Upper lobe of left lung (tissue), 6 donors: ENCODE data around the gene PAK4. TPM values are rescaled to one million over a fixed set of nuclear protein-coding genes. Genes with fewer than 3 reads are reported as not detected.

ENCODE experiments used
- ATAC-seq, 2 donors: fragments of 200-7000 bp; cut with Tn5 transposase; one replicate each; pipeline ENCODE4 v1.9.1; 2022; ENCODE audit warnings: mild to moderate bottlenecking in 2 of 2, moderate library complexity in 2 of 2; ENCODE audit not compliant: low FRiP score in 2 of 2
- DNase-seq, 2 donors: peaks; one replicate each; pipeline ENCODE4 v3.0.0-alpha.2; 2019 to 2020
- H3K27ac ChIP-seq, 4 donors: fragments of 200-600 bp; sonication (generic); one replicate each; pipeline ENCODE4 v1.5.1; 2016 to 2019
- H3K27me3 ChIP-seq, 4 donors: fragments of 200-600 bp; sonication (generic); one replicate each; pipeline ENCODE4 v1.5.1; 2017 to 2019
- H3K36me3 ChIP-seq, 4 donors: fragments of 200-600 bp; sonication (generic); one replicate each; pipeline ENCODE4 v1.5.1; 2016 to 2019
- H3K4me1 ChIP-seq, 4 donors: fragments of 200-600 bp; sonication (generic); one replicate each; pipeline ENCODE4 v1.5.1; 2018 to 2019
- H3K4me3 ChIP-seq, 4 donors: fragments of 200-600 bp; sonication (generic); one replicate each; pipeline ENCODE4 v1.5.1; 2017 to 2019; ENCODE audit warnings: mild to moderate bottlenecking in 2 of 4, moderate library complexity in 1 of 4
- H3K9me3 ChIP-seq, 4 donors: fragments of 200-600 bp; sonication (generic); one replicate each; pipeline ENCODE4 v1.5.1; 2018 to 2019
- EP300 ChIP-seq, 4 donors: sonication (generic); formaldehyde crosslinking; IDR thresholded peaks; one replicate each; pipeline ENCODE4 v1.5.1; 2017; ENCODE audit warnings: antibody characterized with exemption in 4 of 4, control low read depth in 2 of 4
- POLR2A ChIP-seq, 4 donors: fragments of 450-650 bp; IDR thresholded peaks; one replicate each; pipeline ENCODE4 v1.5.1; 2016 to 2017; ENCODE audit warnings: antibody characterized with exemption in 4 of 4, mild to moderate bottlenecking in 2 of 4
- POLR2AphosphoS5 ChIP-seq, 2 donors: sonication (generic); formaldehyde crosslinking; IDR thresholded peaks; one replicate each; pipeline ENCODE4 v1.5.1; 2017; ENCODE audit warnings: antibody characterized with exemption in 2 of 2
- WGBS, 2 donors: methylation state at CpG; one replicate each; pipeline ENCODE4 v1.1.5; 2017 to 2018; 5-methylcytosine and 5-hydroxymethylcytosine counted together
- total RNA-seq, 6 donors: library from RNA; depleted of rRNA in 4 of 6; stranded (reverse); fragments of >200 nt in 4 of 6; gene quantifications; one replicate each; pipeline versions ENCODE4 v1.1.0 to v1.2.1, GENCODE V29; 2016 to 2021
- TF ChIP-seq, protein P1 (sequence below), 6 experiments: fragments of 450-650 bp in 4 of 6; fragments of 200-600 bp in 2 of 6; sonication (generic) in 2 of 6; IDR thresholded peaks; one replicate each; pipeline ENCODE4 v1.5.1; 2016 to 2019; ENCODE audit warnings: antibody characterized with exemption in 6 of 6
- donor health status: DM: no; HTN: no; CAD: no; lungs with moderate emphysema.
- donor health status: DM: no; HTN: yes; CAD: no; lungs with severe emphysema.

The PAK4 gene
- total RNA-seq, 6 donors from 2014 or later: 23.4 to 88.2 (median 54.4) TPM

DNA sequence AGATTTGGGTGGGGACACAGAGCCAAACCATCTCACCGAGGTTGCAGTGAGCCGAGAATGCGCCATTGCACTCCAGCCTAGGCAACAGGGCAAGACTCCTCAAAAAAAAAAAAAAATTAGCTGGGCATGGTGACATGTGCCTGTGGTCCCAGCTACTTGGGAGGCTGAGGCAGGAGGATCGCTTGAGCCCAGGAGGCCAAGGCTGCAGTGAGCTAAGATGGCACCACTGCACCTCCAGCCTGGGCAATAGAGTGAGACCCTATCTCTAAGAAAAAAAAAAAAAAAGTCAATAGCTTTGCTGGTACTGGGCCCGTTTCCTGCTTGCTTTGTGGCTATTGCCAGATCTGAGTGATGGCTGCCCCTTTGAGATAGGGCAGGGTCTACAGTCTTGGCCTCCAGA is 28.3 kb upstream of the PAK4 start:
- DNase-seq: no peak
- Histone ChIP-seq H3K9me3 (no peaks in the 10 kb centered on the region), H3K4me1 (no peaks in the 10 kb centered on the region), H3K27me3 (peaks cover 0 to 8% (median 2%) of the 10 kb centered on the region in 4 donors), H3K4me3 (no peak overlapping the region), H3K27ac (no peak overlapping the region), H3K36me3 (no peaks in the 10 kb centered on the region)
- WGBS, 2 donors: 65 to 85% methylated on average over 5 of the region's 5 CpGs
- no peak for ATAC-seq
- TF ChIP-seq POLR2A (IDR thresholded peaks at IDR 0.05): no peak
- TF ChIP-seq, protein P1, sequence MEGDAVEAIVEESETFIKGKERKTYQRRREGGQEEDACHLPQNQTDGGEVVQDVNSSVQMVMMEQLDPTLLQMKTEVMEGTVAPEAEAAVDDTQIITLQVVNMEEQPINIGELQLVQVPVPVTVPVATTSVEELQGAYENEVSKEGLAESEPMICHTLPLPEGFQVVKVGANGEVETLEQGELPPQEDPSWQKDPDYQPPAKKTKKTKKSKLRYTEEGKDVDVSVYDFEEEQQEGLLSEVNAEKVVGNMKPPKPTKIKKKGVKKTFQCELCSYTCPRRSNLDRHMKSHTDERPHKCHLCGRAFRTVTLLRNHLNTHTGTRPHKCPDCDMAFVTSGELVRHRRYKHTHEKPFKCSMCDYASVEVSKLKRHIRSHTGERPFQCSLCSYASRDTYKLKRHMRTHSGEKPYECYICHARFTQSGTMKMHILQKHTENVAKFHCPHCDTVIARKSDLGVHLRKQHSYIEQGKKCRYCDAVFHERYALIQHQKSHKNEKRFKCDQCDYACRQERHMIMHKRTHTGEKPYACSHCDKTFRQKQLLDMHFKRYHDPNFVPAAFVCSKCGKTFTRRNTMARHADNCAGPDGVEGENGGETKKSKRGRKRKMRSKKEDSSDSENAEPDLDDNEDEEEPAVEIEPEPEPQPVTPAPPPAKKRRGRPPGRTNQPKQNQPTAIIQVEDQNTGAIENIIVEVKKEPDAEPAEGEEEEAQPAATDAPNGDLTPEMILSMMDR (IDR thresholded peaks at IDR 0.05): no peak

DNA sequence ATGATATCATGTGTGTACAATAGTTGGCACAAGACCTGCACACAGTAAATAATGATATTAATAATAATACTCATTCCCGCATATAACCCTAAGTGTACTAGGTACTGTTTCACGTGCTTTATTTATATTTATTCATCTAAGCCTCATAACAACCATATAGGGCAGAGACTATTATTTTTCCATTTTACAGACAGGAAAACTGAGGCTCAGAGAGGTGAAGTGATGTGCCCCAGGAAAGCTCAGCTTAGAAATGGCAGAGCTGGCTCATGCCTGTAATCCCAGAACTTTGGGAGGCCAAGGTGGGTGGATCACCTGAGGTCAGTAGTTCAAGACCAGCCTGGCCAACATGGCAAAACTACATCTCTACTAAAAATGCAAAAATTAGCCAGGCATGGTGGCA is 27.9 kb upstream of the PAK4 start:
- H3K36me3 ChIP-seq: no peaks in the 10 kb centered on the region
- ATAC-seq (no peak), DNase-seq (no peak)
- TF ChIP-seq, protein P1 (IDR thresholded peaks at IDR 0.05): no peak
- TF ChIP-seq POLR2A (IDR thresholded peaks at IDR 0.05) (no peak), EP300 (IDR thresholded peaks at IDR 0.05) (no peak), POLR2AphosphoS5 (IDR thresholded peaks at IDR 0.05) (no peak)
- H3K4me1 ChIP-seq: no peaks in the 10 kb centered on the region
- WGBS, 2 donors: 56 to 90% methylated on average over 2 of the region's 2 CpGs
- H3K4me3 ChIP-seq: no peak overlapping the region
- H3K9me3 ChIP-seq: no peaks in the 10 kb centered on the region
- peaks cover 0 to 8% (median 2%) of the 10 kb centered on the region in 4 donors for H3K27me3 ChIP-seq
- H3K27ac ChIP-seq: no peak overlapping the region

DNA sequence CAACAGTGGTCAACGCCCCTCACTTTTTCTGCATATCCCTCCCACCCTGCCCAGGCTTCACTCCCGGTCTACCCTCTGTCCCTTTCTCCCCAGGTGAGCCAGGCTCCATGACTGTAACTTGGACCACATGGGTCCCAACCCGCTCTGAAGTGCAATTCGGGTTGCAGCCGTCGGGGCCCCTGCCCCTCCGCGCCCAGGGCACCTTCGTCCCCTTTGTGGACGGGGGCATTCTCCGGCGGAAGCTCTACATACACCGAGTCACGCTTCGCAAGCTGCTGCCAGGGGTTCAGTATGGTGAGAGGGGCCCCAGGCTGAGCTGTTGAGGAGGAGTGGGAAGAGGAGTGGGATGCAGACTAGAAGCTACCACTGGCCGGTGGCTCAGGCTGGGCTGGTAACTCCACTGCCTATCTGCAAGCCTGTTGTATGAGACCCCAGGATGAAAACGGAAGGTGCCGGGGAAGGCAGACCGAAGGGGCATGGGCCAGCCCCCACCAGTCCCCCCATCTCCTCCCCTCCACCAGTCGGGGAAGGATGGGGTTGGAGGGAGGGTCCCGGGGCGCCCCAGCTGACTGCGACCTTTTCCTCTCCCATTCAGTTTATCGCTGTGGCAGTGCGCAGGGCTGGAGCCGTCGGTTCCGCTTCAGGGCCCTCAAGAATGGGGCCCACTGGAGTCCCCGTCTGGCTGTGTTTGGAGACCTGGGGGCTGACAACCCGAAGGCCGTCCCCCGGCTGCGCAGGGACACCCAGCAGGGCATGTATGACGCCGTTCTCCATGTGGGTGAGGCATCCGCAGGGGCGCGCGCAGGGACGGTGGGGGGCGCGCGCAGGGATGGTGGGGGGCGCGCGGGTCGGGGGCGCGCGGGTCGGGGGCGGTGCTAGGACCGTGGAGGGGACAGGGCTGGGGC is 27.0 kb upstream of the PAK4 start:
- no peak for ATAC-seq
- 14 to 15% methylated on average over 24 to 42 of the region's 53 CpGs for WGBS, 2 donors

DNA sequence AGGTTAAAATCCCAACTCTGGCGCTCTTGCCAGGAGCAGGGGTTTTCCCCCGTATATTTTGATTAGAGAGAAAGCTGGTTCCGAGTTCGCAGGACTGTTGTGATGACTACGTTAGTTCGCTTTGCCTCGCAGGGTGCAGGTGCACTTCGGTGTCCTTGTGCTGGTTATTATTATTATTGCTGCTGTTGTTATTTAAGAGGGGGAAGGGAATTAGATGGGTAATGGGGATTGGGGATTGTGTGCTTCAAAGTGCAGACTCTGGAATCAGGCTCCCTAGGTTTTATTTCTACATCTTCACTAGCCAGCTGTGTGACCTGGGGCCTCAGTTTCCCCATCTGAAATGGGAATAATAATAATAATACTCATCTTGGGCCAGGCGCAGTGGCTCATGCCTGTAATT is 26.2 kb upstream of the PAK4 start:
- DNase-seq: no peak
- 57 to 58% methylated on average over 9 of the region's 9 CpGs for whole genome bisulfite sequencing, 2 donors
- peaks cover 0 to 8% (median 2%) of the 10 kb centered on the region in 4 donors for H3K27me3 ChIP-seq

More for the DNA sequence above, 27.0 kb upstream of the PAK4 start:
- Histone ChIP-seq H3K27ac (no peak overlapping the region), H3K27me3 (peaks cover 0 to 8% (median 2%) of the 10 kb centered on the region in 4 donors), H3K36me3 (no peaks in the 10 kb centered on the region), H3K9me3 (no peaks in the 10 kb centered on the region), H3K4me1 (no peaks in the 10 kb centered on the region), H3K4me3 (no peak overlapping the region)
- peak in 1 of 2 donors; percentile 56 for DNase-seq
- TF ChIP-seq POLR2A (IDR thresholded peaks at IDR 0.05) (no peak), POLR2AphosphoS5 (IDR thresholded peaks at IDR 0.05) (no peak), EP300 (IDR thresholded peaks at IDR 0.05) (no peak)
- TF ChIP-seq, protein P1 (IDR thresholded peaks at IDR 0.05): no peak

DNA sequence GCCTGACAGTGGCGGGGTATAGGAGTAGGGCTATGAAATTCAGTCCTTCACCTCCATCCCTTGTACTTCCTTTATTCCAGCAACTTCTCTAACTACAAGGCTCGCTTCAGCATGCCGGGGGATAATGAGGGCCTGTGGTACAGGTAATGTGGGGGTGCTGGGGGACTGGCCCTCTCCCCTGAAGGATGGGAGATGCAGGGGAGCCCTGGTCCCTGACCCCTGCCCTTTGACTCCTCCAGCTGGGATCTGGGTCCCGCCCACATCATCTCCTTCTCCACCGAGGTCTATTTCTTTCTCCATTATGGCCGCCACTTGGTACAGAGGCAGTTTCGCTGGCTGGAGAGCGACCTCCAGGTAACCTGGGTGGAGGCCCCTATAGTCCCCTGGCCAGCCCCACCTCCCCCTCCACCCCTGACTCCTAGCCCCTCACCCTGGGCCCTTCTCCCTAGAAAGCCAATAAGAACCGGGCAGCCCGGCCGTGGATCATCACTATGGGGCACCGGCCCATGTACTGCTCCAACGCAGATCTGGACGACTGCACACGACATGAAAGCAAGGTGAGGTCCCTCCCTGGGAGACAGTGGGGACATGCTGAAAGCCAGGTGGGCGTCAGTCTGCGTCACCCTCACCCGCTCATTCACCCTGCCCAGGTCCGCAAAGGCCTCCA is 25.0 kb upstream of the PAK4 start:
- H3K27ac ChIP-seq: no peak overlapping the region
- no peak overlapping the region for H3K4me3 ChIP-seq
- no peaks in the 10 kb centered on the region for H3K36me3 ChIP-seq
- no peaks in the 10 kb centered on the region for H3K9me3 ChIP-seq
- H3K4me1 ChIP-seq: no peaks in the 10 kb centered on the region
- TF ChIP-seq, protein P1 (IDR thresholded peaks at IDR 0.05): no peak
- TF ChIP-seq POLR2A (IDR thresholded peaks at IDR 0.05) (no peak), POLR2AphosphoS5 (IDR thresholded peaks at IDR 0.05) (no peak), EP300 (IDR thresholded peaks at IDR 0.05) (no peak)
- 79 to 87% methylated on average over 14 to 19 of the region's 19 CpGs for WGBS, 2 donors
- DNase-seq (peak in 1 of 2 donors; percentile 50), ATAC-seq (peak in 1 of 2 donors; percentile 28)
- H3K27me3 ChIP-seq: peaks cover 0 to 8% (median 2%) of the 10 kb centered on the region in 4 donors

More for the DNA sequence above, 26.2 kb upstream of the PAK4 start:
- Histone ChIP-seq H3K4me3 (no peak overlapping the region), H3K9me3 (no peaks in the 10 kb centered on the region), H3K4me1 (no peaks in the 10 kb centered on the region), H3K27ac (no peak overlapping the region), H3K36me3 (no peaks in the 10 kb centered on the region)
- TF ChIP-seq POLR2AphosphoS5 (IDR thresholded peaks at IDR 0.05) (no peak), EP300 (IDR thresholded peaks at IDR 0.05) (no peak)
- no peak for ATAC-seq
